ENCODE results near the gene SEC31B.

GRCh38 chr10:100534726-100535125, 15.1 kb upstream of the SEC31B start:
- TF ChIP-seq CTCF (IDR thresholded peaks at IDR 0.05; ENCODE audit: poor library complexity, severe bottlenecking) (no peak), POLR2AphosphoS5 (IDR thresholded peaks at IDR 0.05) (no peak), EP300 (conservative IDR thresholded peaks at IDR 0.05; ENCODE audit: poor library complexity, severe bottlenecking) (no peak), EZH2 (IDR thresholded peaks at IDR 0.05; ENCODE audit: borderline replicate concordance, insufficient read depth, low read length, poor library complexity, severe bottlenecking) (no peak), RAD21 (conservative IDR thresholded peaks at IDR 0.05) (no peak)
